Dermis blood vessel endothelial cell (primary cell): ENCODE data around the gene KCNJ16. TPM values are rescaled to one million over a fixed set of nuclear protein-coding genes. Genes with fewer than 3 reads are reported as not detected.
"Not testable (repeated sequence)": the region's sequence is repeated elsewhere in the genome, so short reads cannot be mapped to it uniquely, and the experiment has no call there.

Experiments
- DNase-seq: peaks from one replicate; pipeline ENCODE4 v3.0.0; 2010
- total RNA-seq: library from RNA; depleted of rRNA; stranded (reverse); fragments of >200 nt; gene quantifications from 2 replicates; pipeline ENCODE4 v1.2.3, GENCODE V29; 2014

Gene KCNJ16
- 0.60 and 1.7 TPM in 2 replicates for total RNA-seq

DNA sequence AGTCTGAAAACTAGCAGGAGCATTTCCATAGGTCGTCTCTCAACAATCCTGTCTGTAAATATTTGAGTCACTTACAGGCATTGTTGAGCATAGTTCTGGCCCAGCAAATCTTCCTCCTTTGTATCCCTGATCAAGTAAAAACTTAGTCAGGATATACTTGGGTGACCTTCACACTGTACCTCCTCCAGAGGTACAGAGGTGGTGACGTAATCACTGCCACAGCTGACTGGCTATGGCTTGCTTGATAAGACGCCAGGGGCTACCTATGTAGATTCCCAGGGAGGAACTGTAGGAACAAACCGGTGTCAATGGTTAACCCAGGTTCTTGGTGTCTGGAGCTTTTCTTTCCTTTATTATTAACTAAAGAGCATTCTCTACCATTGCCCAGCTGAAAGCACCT is at the start of gene KCNJ16:
Gene KCNJ16, plus strand, starts transcription at position 270 of the 400 bp plus-strand sequence. CDS start 56,863 bp downstream, outside the sequence.
- no peak for DNase-seq

DNA sequence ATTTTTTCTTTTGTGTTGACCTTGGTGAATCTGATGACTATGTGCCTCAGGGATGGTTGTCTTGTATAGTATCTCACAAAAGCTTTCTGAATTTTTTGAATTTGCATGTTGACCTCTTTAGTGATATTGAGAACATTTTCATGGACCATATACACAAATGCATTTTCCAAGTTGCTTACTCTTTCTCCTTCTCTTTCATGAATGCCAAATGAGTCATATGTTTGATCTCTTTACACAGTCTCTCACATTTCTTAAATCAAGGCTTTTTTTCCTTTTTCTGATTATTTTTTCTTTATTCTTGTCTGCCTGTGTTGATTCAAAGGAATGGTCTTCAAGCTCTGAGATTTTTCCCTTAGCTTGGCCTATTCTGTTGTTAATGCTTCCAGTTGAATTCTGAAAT is 46.6 kb upstream of the KCNJ16 start:
- DNase-seq, result no peak

DNA sequence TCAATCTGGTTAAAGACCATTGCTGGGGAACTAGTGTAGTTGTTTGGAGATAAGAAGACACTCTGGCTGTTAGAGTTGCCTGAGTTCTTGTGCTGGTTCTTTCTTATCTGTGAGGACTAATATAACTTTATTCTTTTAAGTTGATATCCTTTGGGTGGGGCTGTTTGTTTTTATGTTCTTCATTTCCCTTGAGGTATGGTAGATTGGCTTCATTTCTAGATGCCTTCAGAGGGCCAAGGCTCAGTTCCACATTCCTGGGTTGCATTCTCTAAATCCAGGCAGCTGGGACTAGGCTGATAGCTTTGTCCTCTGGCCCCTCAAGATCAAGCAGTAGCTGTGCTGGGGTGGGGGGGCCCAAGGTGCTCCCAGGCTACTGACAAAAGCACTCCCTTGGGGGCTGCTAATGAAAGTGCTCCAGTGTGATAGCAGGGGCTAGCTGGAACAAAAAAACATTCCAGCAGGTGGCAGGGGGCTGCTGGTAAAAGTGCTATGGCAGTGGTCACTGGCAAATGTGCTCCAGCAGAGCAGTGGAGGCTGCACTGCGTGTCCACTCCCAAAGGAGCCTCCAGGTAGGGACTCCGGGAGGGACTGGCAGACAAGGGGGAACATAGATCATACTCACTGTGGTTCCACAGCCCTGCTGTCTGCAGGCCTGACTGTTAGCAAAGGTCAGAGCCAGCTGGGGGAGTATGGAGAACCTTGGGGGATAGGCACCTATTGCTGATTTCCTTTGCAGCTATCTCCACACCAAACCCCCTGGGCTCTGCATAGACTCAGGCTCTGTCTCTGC is 45.9 kb upstream of the KCNJ16 start:
- no peak for DNase-seq

DNA sequence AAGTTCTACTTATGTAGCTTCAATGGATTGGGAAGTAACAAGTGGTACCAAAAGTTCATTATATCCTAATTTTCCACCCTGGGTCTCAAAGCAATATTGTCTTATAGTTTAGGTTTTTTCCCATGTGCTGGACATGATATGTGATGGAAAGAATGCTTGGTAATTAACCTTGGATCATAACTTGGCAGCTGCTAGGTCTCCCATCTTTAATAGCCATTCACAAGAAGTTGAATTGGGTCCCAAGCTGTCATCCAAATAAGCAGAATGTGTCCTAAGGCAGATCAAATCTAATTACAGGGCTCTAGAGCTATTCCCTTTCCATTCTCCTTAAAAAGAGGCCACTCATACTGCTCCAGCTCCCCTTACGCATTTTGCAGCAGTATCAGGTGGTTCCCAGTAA is 44.7 kb upstream of the KCNJ16 start:
- DNase-seq, result no peak

DNA sequence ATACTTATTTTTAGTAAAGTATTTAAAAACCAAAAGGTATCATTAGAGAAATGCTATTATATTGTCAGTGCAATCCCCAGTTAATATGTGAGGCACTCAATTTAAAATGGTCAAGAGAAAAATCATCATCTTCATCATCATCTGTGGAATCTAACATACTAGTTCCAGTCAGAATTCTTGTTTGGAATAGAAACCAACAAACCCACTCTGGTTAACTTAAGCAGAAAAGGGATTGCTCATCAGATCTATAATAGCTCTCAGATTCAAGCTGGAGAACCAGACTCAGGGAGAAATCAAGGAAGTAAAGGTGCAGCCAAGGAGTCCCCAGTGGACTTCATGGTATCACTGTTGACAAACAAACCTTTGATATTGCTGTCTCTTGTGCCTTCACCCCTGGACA is 43.7 kb upstream of the KCNJ16 start:
- DNase-seq, result no peak

DNA sequence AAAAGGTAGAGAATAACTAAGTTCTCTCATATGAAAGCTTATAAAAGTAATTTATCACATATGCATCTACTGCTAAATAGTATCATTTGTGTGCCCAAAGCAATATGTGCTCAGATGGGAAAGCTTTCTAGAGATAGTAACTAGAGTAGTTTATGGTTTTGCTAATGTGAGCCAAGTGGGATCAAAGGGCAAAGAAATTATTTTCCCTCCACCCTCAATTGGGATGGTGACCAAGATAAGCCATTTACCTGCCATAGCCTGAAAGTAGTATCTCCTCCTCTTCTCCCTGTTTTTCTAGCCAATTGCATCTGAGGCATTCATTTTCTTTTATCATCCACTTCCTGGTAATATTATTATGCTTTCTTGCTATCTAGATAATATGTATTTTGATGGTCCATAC is 41.9 kb upstream of the KCNJ16 start:
- no peak for DNase-seq

DNA sequence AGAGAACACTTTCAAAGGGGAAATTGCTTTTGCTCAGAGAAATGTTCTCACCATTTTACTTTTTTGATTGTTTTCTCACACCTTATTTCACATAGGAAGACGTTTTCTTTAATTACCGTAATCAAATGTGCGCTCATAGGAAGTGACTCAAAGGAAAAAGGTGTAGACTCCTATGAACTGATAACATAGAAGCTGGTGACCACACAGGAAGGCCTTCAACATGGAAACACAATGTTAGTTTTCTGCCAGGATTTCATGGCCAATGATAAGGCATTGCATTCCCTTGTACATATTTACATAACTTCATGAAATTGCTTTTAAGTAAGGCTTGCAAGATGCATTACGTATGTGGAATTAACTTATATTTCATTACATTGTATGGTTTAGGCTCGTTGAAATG is 40.9 kb upstream of the KCNJ16 start:
- peak; percentile 98 for DNase-seq

DNA sequence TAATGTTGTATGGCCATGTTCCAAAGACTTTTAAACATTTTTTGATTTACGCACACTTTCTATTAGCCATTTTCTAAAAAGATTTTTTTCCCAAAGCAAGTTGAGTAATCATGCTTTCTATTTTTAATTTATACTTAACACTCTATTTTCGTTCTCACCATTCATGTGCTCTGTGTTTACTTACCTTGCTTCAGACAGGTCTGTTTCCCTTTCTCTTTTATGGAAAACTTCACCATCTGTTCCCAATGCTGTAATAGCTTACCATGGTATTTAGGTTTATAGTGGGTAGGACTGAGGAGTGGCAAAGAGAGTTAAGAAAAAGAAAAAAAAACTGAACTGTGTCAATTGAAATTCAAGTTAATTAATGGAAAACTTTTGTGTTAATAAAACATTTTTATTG is 37.5 kb upstream of the KCNJ16 start:
- no peak for DNase-seq

DNA sequence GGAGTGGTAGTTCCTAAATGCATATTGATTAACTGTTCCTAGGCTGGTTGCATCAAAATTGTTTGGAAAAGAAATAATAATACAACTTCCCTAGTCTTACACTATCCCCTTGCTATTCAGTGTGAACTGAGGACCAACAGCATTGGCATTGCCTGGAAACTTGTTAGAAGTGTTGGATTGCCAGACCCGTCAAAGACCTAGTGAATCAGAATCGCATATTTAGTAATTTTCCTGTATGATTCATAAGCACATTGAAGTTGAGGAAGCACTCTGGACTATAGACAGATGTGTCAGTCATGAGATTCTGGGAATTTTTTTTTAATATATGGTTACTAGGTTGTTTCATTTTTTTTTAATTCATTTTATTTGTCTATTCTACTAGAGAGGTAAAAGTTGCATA is 34.7 kb upstream of the KCNJ16 start:
- peak; percentile 94 for DNase-seq

DNA sequence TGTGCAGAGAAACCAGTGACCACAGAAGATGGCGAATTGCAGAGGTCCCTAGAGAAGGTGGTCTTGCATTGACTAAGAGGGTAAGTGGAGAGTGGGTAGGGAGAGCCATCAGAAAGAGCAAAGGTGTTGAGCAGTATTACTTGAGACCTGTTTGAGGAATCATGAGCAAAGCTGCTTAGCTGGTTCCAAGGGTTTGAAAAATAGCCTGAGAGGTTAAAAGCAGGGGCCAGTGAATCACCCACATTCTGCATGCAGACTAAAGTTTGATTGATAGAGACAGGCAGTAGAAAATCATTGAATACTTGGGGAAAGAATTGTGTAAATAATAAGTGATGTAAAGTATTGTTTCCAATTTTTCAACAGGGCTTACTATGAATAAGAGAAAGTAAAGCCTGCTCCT is 34.0 kb upstream of the KCNJ16 start:
- peak; percentile 52 for DNase-seq

DNA sequence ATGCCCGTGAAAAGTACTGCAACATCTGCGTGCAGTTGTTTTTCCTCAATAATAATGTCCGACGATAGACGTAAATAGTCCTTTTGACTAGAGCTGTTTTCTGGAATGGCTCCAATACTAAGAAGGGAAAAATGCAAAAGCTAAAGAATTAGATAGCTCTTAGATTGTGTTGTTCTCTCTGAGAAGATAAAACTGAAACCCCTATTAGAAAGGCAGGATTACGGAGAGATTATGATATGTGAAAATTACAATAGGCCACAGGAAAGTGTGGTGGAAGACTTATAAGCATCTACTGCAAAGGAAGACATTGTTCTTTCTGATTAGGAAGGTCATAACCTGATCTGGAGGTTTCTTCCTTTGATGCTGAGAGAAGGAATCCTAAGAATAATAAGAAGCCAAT is 33.5 kb upstream of the KCNJ16 start:
- peak; percentile 78 for DNase-seq

DNA sequence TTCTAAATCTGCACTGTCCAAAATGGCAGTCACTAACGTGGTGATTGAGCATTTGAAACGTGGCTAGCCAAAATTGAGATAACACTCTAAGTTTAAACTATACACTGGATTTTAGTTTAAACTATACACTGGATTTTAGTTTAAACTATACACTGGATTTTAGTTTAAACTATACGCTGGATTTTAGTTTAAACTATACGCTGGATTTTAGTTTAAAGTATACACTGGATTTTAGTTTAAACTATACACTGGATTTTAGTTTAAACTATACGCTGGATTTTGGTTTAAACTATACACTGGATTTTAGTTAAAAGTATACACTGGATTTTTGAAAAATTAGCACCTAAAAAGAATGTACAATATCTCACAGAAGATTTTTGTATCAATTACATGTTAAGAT is 29.2 kb upstream of the KCNJ16 start:
- DNase-seq, result not testable (repeated sequence)

DNA sequence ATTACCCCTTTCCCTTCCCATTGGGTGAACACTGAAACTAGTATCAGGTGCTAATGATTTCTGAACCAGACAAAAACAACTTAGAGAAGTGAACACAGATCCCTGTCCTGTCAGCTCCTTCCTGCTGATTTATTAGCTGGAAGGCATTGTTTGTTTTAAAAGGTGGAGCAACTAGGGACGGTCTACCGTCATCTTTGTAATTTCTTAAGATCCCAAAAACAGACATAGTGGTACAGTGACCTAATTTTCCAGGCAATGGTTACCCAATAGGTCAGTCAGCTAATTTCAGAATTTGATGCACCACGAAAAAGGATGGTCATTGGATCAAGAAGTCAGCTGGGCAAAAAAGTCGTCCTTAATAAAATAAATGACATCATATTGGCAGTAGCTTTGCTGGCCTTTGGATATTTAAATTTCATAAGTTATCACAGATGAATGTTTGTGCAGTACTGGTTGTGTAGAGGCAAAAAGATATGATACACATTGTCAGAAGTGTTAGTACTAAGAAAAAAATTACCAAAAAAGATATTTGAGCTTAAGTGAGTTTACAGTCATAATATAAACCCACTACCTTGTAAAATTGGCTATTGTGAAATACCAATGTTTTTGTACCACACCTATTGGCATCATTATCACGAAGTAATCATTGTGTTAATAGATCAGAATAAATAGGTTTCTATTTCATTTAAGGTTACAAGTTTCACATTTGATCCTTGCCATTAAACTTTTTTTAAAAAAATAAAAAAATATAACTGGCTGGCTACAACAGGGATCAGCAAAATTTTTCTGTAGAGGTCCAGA is 27.2 kb upstream of the KCNJ16 start:
- DNase-seq, result no peak

DNA sequence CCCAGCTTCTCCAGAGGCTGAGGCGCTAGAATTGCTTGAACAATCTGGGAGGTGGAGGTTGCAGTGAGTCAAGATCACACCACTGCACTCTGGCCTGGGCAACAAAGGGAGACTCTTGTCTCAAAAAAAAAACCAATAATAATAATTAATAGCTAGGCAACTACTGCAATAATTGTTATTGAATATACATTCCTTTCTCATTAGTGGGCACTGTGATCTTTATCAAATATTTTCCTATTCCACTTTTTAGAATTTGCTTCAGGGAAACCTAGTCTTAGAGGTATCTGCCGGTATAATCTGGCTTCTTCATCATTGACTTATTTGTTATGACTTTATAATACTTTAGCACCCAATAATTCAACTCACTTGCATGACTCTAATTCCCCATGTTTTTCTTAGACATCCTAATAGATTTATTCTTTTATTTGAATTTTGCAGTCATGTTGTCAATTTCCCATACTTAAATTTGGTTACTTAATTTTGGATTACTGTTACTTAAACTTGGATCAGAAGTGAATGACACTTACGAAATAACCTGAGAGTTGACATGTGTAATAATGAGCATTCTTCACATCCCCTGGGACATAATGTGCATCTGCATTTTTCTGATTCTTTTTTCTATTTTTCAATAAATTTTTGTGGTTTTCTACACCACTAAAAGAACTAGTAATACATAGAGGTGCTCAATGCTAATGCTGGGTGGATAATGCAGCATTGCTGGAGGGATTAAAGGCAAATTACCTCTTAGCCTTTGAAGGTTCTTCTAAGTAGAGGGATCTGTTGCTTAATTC is 25.0 kb upstream of the KCNJ16 start:
- DNase-seq, result no peak

DNA sequence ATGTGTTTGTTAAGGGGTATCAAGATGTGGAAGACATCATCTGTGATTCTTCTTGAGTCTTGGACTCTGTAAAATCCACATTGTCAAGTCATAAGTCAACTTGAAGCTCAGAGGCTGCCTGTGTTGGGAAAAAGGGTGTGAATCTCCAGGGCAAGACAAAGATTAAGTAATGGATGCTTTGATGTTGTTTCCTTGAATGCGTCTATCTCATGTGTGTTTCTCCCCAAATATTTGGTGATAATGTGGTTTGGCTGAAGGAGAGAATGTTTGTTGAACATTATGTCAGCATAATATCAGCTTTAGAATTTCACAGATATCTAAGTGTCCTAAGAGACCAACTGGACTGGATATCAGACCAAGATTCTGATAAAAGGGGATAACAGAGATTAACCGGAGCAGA is 24.1 kb upstream of the KCNJ16 start:
- DNase-seq, result no peak

DNA sequence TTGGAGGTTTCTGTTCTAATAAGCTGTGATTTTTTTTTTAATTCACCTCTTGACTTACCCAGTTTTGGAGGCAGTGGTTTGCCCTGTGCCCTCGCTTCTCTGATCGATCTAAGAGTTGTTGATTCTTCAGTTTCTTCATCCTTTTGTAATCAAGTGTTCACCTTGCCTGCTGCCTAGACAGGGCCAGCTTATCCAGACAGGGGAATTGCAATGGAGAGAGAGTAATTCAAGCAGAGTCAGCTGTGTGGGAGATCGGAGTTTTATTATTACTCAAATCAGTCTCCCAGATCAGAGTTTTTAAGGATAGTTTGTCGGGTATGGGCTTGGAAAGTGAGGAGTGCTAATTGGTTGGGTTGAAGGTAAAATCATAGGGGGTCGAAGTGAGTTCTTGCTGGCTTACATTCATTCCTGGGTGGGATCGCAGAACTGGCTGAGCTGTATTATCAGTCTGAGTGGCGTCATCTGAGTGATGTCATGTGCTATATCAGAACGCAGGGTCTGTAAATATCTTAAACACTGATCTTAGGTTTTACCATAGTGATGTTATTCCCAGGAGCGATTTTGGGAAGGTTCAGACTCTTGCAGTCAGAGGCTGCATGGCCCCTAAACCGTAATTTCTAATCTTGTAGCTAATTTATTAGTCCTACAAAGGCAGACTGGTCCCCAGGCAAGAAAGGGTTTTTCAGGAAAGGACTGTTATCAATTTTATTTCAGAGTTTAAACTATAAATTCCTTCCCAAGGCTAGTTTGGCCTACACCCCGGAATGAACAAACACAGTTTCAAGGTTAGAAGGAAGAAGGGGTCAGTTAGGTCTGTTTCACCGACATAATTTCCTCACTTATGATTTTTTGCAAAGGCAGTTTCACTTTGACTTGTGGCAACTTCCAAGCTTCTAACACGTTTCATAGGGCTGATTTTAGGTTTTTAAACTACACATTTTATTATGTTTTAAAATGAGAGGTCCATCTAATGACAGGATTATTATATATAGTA is 21.5 kb upstream of the KCNJ16 start:
- DNase-seq, result peak; percentile 19

DNA sequence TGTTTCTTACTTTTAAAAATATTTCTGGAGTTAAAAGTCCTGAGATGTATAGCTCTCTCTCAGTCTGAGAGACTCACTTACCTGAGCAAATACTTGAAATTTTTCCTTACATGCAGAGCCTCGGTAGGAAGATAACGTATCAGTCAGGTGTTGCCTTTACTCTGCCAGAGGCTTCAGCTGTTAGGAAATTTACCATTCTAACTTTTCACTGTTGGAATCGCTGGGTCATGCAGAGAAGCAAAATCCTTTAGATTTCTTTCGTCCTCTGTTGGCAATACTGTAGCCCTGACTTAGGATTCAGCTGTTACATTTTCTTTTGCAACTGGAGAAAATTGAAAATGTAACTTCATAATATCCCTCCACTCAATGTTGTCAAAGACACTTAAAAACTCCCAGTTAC is 20.0 kb upstream of the KCNJ16 start:
- DNase-seq, result no peak

DNA sequence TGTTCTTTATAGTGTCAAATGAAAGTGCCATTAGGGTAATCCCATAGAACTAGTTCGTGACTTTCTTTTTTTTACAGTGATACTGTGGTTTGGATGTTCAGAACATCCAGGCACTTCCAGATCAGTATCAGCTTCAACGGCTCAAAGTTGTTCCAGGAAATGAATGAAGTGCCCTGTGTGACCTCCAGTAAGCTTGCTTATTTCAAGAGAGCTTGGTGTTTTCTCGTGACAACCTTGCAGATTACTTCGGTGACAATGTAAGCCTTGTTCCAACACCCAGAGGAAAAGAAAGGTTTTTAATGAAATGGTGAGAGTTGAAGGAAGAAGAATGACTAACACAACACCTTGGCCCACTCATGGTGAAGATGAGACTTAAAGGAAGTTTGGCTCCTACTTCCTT is 16.0 kb upstream of the KCNJ16 start:
- DNase-seq, result no peak

DNA sequence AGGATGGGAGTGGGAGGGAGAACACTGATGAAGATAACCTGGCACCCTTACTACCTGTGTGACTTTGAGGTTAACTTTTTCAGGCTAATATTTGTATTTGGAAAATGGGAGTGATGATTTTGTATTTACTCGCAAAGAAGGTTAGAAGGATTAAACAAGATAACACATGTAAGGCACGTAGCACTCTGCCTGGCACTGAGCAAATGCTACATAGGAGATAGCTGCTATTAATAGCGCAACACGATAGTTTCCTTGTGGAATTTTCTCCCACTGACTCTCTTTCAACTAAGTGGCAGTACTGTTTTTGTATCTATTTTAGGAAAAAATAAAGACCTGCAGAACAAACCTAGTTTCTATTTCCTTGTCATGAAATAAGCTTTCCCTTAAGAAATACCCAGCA is 15.4 kb upstream of the KCNJ16 start:
- no peak for DNase-seq

DNA sequence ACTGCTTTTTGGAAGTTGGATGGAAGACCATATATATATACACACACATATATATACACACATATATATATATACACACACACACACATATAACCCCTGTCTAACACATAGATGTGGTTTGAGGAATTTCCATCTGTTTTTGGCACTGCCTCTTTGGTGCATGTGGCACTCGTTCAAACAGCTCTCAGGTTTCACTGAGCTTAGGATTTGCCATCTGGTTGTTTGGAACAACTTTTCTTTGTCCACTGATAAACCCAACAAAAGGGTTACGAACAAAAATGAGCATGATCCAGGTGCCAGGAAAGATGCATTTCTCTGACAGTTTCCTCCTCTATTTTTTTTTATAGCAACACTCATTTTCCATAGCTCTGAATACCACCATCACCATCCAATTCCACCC is 14.6 kb upstream of the KCNJ16 start:
- peak; percentile 12 for DNase-seq

DNA sequence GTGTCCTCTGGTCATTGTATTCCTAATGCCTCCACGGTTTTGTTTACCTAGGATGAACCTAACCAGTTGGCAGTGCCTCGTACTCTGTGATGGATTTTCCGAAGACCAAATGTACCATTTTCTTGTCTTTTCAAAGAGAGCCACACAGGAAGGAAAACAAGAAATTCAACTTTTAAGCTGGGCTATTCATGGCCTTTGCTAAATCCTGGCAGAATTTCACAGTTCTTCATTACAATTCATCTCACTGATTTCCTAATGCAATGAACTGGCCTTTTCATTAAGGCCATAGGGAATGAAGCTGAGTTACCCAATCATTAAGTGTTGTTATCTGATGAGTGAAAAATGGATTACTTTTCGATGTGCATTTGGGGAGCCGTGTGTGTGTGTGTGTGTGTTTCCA is 7.9 kb upstream of the KCNJ16 start:
- no peak for DNase-seq
